HG02885 (cell line): ENCODE results near the gene OR52H1.

Source experiments
- ATAC-seq: cut with Tn5 transposase; IDR thresholded peaks from one replicate; pipeline ENCODE4 v1.9.1; 2021; ENCODE audit warnings: mild to moderate bottlenecking; ENCODE audit not compliant: unreplicated experiment, poor library complexity

OR52H1 gene

DNA sequence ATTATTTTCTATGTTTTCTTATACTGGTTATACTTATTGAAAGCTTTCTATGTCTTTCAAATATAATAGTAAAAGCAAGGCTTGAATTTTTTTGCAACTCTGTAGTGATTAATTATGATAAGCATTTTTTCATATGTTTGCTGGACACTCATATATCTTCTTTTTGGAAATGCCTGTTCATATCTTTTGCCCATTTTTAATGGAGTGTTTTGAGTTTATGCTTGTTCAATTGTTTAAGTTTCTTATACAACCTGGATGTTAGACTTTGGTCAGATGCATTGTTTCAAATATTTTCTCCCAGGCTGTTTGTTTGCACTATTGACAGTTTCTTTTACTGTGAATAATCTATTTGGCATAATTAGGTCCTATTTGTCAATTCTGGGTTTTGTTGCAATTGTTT is 11.9 kb downstream of the OR52H1 start:
- ATAC-seq = no peak

- ATAC-seq = no peak
Measured at GRCh38 chr11:5534046-5534445, 14.3 kb downstream of the OR52H1 start.

DNA sequence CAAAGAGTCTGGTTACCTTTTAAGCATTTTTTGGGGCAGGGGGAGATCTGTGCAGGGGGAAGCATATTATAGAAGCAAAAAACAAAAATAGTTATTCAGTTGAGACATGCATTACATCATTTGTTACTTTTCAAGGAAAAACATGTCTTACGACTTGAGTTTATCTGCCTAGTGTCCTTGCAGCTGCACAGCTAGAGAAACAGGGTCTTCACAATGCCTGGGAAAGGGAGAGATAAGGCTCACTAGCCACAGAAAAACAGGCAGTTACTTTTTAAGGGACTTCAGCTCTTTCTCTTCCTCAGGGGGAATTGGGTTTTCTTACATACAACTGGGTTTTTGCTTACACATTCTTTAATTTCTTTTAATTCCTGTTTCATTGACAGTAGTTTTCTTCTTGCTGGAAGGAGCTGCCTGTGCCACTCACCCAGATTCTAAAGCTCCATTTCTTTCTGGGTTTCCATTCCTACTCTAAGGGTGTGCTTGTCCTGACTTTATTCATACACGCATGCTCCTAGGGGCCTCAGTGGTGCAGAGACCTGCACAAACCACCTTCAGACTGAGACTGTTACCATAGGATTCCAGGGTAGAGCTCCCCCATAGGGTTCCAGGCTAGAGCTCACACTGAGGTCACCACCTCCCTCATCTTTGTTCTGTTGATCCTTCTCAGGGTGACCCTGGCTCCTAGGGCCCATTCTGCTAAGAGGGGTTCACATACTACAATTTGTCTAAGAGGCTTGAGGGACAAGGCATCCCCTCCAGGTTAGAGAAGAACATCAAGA is 17.1 kb downstream of the OR52H1 start:
- ATAC-seq = no peak

DNA sequence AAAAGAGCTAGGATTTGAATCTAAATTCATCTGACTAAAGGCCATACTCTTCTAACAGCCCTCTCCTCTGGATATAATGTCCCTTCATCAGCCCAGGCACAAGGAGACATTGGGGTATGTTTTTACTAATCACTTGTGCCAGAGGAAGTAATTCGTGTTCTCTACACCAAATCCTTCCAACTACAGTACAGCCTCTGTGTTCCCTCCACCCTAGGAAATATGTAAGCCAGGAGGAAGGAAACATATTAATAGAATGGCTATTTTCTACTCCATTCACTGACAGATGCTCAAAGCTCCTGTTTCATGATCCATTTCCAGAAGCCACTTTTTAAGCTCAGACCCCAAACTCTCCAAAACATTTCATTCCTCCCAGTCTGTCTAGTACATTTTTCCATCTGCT is 19.8 kb downstream of the OR52H1 start:
- no peak for ATAC-seq

DNA sequence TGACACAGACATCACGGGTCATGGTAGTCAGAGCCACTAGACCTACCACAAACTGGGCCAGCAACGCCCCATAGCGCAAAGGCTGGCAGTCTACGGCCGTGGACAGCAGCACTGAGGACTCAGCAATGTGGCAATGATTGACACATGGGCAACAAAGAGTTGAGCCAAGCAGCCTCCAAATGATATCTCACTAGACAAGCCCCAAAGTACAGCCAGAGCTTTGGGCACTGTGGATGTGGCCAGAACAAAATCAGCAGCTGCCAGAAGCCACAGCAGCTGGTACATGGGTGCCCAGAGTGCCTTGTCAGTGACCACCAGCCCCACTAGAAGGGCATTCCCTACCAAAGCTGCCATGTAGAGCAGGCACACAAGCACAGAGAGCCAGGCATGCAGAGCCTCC is 20.6 kb downstream of the OR52H1 start:
- no peak for ATAC-seq

DNA sequence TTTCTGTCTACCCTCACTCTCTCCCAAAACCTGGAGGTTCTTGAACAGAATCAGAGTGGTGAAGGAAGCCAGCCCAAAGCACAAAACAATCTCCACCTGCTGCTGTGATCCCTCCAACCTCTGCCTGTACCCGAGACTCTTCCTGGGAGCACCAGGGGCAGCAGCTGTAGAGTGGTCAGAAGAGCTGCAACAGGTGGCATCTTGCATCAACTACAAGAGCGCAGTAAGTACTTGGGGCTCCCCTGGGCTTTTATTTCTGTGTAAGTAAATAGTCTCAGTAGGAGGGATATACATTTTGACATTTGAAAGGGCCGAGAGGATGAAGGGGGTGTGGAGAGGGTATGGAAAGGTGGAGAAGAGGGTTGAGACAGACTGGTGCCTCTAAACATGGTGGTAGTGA is 23.6 kb downstream of the OR52H1 start:
- ATAC-seq = no peak

- ATAC-seq = no peak
Measured at GRCh38 chr11:5522308-5522707, 26.0 kb downstream of the OR52H1 start.

DNA sequence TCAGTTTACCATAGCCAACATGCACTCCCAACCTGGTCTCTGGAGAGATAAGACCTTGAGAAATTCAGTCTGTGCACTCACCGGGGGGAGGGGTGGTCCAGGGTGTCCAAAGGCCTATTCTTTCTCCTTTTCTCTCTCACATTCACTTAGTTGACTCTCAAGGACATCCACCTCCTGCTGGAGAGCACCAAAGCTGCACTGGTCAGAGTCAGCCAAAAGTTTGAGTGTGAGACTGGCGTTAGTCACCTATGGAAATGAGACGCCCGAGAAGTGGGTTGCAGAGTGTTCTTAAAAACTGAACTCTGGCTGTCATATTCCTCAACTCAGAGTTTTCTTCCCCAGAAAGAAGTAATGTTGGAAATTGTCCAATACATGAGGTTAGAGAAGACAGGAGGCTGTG is 26.8 kb downstream of the OR52H1 start:
- no peak for ATAC-seq

DNA sequence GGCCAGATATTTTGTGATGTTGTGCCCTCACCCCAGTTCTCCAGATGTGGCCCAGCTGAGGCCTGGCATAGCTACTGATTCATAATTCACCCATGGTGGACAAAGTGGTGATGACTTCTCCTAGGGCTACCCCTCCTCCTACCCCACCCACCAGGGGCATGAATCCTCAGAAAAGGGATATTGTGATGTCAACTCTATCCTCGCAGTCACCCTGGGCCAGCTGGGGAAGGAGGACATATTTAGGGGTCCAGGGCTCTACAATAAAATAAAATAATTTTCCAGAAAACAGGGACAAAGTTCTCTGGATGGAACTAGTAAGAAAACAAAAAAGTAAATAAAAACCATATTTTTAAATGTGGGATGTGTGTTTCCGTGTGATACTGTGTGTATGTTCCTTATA is 31.7 kb downstream of the OR52H1 start, which contains the start of gene UBQLNL:
UBQLNL (minus strand) TSS at position 101 of the 400 bp plus-strand sequence. CDS start 258 bp downstream, outside the sequence.
- ATAC-seq = no peak

DNA sequence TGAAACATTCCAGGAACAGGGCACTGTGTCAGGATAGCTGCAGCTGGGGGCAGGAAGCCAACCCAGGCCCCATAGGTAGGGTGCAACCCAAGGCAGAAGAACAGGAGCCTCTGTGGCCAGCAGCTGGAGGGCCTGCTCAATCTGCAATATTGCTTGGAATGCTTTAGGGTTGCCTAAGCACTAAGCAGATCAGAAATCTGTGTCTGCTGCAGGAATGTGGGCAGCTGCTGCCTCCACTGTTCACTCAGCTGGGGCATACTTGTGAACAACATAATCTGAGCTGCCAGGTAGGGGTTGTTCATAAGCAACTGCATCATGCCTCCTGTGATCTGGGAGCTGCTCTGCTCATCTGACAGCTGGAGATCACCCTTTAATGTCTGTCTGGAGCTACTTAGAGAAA is 33.5 kb downstream of the OR52H1 start:
- ATAC-seq = no peak

- ATAC-seq = no peak
Measured at GRCh38 chr11:5509803-5510202, 38.5 kb downstream of the OR52H1 start, which contains the start of gene UBQLN3. Gene UBQLN3 (minus strand): TSS chr11:5509957. CDS start chr11:5509558, 399 bp downstream.

DNA sequence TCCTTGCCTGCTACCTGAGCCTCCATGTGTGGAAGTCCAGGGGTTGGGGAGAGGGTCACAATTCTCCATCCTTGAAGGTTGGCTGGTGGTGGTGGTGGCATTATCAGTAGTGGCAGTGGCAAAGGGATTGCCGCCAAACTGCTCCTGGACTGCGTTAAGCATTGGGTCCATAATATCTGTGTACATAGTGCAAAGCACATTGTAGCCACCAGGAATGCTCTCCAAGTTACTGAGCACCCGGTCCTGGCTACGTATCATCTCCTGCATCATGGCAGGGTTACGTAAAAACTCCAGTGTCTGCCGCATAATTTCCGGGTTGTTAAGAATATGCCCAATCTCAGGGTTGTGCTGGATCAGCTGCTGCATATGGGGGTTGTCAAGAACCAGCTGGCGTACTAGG is 39.7 kb downstream of the OR52H1 start:
- no peak for ATAC-seq

GRCh38 chr11:5507933-5508305 is 40.4 kb downstream of the OR52H1 start:
- ATAC-seq = no peak

DNA sequence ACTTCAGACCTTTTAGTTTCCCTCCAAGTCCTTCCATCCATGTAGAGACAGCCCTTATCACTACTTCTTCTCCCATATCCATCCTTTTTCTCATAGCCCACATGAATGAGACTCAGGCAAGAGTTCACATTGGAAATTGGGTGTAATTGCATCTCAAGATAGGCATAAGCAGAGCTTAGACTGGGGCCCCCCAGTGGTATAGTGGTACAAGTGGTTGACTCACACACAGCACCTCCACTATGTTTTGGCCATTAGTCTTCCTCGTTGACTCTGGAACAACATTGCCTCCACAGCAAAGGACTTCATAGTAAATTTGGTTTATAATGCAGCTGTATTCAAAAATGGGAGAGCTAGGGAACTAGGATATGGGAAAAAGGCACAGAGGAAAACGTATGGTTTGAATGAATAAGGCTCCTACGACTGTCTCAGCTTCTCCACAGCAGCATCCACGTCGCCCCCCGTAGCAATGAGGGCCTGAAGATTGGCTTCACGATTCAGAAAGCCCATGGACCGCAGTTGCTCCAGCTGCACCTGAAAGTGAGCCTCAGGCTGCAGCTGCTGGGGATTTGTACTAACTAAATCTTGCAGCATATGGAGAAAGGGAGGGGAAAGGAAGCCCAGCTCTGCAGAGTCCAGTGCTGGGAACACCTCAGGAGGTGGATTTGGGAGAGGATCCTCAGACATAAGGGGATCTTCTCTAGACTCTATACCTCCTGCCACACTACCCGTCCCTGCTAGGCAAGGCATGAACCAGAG is 41.0 kb downstream of the OR52H1 start:
- no peak for ATAC-seq

DNA sequence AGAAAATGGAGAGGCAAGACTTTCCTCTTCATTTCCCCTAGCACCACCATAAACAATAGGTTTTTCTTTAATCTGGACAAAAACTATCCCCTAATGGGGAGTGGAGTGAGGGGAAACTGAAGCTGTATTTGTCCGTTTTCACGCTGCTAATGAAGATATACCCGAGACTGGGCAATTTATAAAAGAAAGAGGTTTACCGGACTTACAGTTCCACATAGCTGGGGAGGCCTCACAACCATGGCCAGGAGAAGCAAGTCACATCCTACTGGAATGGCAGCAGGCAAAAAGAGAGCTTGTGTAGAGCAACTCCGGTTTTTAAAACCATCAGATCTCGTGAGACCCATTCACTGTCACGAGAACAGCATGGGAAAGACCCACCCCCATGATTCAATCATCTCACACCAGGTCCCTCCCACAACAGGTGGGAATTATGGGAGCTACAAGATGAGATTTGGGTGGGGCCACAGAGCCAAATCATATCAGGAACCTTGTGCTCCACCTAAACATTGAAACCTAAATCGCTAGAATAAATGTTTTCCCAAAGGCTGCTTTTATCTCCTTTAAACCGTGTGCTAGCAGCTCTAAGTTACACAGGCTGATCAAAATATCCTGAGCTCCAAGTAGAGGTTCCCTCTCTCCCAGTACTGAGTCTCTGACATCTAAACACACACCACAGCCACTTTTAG is 42.8 kb downstream of the OR52H1 start:
- no peak for ATAC-seq

DNA sequence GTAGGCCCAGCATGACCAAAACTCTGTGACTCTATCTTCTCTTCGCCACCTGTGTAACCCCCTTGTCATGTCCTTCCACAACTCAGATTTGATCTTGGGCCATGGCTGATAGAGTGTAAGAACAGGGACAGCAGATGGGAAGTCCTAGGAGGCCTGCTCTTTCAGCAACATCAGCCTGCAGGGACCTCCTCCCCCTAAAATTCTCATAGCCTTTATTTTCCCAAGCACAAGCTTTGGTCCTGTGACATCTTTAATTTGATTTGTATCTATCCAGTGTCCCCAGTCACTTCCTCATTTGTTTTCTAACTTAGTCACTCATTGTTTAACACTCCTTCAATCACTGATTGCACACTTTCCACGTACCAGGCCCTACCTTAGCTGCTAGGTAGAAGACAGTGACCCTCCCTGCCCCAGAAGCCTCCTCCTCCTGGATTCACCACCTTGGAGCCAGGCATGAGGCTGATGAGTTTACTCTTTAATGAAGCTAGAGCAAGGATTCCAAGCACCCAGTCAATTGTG is 43.9 kb downstream of the OR52H1 start:
- no peak for ATAC-seq

- ATAC-seq = no peak
Measured at GRCh38 chr11:5500393-5500801, 47.9 kb downstream of the OR52H1 start.

DNA sequence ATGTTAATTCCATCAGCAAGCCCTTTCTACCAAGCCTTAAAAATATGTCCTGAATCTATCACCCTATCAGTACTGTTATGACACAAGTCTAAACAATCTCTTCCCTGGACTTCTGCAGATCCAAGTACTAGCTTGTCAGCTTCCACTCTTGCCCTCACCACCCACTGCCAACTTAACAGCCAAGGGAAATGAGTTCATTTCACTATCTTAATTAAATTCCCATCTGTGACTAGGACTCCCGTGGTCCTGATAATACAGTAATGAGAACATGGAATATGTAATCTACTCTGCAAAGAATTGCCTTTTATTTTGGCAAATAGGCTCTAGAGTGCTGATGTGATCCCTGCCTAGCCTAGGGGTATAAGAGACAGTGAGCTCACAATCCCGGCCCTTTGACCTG is 48.7 kb downstream of the OR52H1 start:
- ATAC-seq = no peak
